NCI-H1436 treated with DMSO at 0.1 percent for 48 hours (cell line): Measurements from ENCODE around the gene A3GALT2.

ENCODE experiments used
- DNase-seq: peaks from one replicate; lab custom pipeline; 2025; lab: John Stamatoyannopoulos, UW

Gene A3GALT2

GRCh38 chr1:33320619-33321165, at the start of gene A3GALT2:
Gene A3GALT2, minus strand, starts transcription at chr1:33321098. Its CDS starts 0 bp downstream, at chr1:33321098.
- DNase-seq = no peak

- DNase-seq = no peak
Measured at GRCh38 chr1:33370301-33370700, 49.4 kb upstream of the A3GALT2 start.

- no peak for DNase-seq
Measured at GRCh38 chr1:33369764-33370163, 48.9 kb upstream of the A3GALT2 start.

- no peak for DNase-seq
Measured at GRCh38 chr1:33369081-33369480, 48.2 kb upstream of the A3GALT2 start.

- DNase-seq = no peak
Measured at GRCh38 chr1:33368431-33368830, 47.5 kb upstream of the A3GALT2 start.

GRCh38 chr1:33367485-33368405, 46.8 kb upstream of the A3GALT2 start:
- no peak for DNase-seq

GRCh38 chr1:33366762-33367484, 46.0 kb upstream of the A3GALT2 start:
- DNase-seq = no peak

- DNase-seq = no peak
Measured at GRCh38 chr1:33365560-33365997, 44.7 kb upstream of the A3GALT2 start.

- DNase-seq = no peak
Measured at GRCh38 chr1:33364565-33364918, 43.6 kb upstream of the A3GALT2 start.

- no peak for DNase-seq
Measured at GRCh38 chr1:33363470-33363861, 42.6 kb upstream of the A3GALT2 start.

GRCh38 chr1:33363021-33363420, 42.1 kb upstream of the A3GALT2 start:
- DNase-seq = no peak

- DNase-seq = no peak
Measured at GRCh38 chr1:33361532-33362235, 40.8 kb upstream of the A3GALT2 start.

GRCh38 chr1:33360367-33360766, 39.5 kb upstream of the A3GALT2 start:
- DNase-seq = no peak

GRCh38 chr1:33359931-33360330, 39.0 kb upstream of the A3GALT2 start:
- DNase-seq = no peak

GRCh38 chr1:33358795-33359503, 38.1 kb upstream of the A3GALT2 start:
- DNase-seq = no peak

- DNase-seq = no peak
Measured at GRCh38 chr1:33358114-33358794, 37.4 kb upstream of the A3GALT2 start.

- DNase-seq = no peak
Measured at GRCh38 chr1:33357099-33357498, 36.2 kb upstream of the A3GALT2 start.

GRCh38 chr1:33354707-33355316, 33.9 kb upstream of the A3GALT2 start:
- DNase-seq = no peak

GRCh38 chr1:33353531-33353930, 32.6 kb upstream of the A3GALT2 start:
- no peak for DNase-seq

- no peak for DNase-seq
Measured at GRCh38 chr1:33351281-33351660, 30.4 kb upstream of the A3GALT2 start.
